GM19240 (cell line): ENCODE measurements around the gene CYP2B6.
"Not testable (repeated sequence)": the region's sequence is repeated elsewhere in the genome, so short reads cannot be mapped to it uniquely, and the experiment has no call there.

Experiments
- DNase-seq: peaks from one replicate; pipeline ENCODE4 v3.0.0; 2011; ENCODE audit warnings: low spot score; ENCODE audit not compliant: insufficient read length

The CYP2B6 gene

GRCh38 chr19:40980743-40981442 is 10.2 kb upstream of the CYP2B6 start:
- DNase-seq, result not testable (repeated sequence)

DNA sequence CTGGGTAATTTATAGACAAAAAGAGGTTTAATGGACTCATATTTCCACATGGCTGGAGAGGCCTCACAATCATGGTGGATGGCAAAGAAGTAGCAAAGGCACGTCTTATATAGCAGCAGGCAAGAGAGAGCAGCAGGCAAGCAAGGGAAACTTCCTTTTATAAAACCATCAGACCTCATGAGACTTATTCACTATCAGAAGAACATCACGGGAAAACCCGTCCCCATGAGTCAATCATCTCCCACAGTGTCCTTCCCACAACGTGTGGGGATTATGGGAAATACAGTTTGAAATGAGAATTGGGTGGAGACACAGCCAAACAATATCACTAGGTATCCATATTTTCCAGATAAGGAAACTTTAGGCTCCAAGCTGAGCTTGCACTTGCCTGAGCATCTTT is 9.5 kb upstream of the CYP2B6 start:
- no peak for DNase-seq

- DNase-seq, result no peak
Measured at GRCh38 chr19:40982594-40983101, 8.4 kb upstream of the CYP2B6 start.

DNA sequence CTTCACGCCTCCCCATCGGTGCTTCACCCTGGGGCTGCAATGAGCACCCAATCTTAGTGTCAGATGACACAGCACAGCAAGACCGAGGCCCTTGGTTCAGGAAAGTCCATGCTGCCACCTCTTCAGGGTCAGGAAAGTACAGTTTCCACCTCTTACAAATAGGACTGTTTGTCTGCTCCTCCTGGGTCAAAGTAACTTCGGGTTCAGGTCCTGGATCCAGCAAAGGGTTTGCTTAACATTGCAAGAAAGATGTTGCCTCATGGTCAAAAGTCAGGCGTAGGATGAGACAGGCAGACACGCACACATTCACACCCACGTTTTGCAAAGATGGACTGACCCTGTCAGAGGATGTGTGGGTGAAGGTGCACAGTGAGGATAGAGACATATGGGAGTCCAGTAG is 1.6 kb upstream of the CYP2B6 start:
- DNase-seq, result no peak

- DNase-seq, result no peak
Measured at GRCh38 chr19:40995355-40995754, 4.3 kb downstream of the CYP2B6 start.

DNA sequence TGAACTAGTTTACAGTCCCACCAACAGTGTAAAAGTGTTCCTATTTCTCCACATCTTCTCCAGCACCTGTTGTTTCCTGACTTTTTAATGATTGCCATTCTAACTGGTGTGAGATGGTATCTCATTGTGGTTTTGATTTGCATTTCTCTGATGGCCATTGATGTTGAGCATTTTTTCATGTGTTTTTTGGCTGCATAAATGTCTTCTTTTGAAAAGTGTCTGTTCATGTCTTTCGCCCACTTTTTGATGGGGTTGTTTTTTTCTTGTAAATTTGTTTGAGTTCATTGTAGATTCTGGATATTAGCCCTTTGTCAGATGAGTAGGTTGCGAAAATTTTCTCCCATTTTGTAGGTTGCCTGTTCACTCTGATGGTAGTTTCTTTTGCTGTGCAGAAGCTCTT is 7.9 kb downstream of the CYP2B6 start:
- not testable (repeated sequence) for DNase-seq

DNA sequence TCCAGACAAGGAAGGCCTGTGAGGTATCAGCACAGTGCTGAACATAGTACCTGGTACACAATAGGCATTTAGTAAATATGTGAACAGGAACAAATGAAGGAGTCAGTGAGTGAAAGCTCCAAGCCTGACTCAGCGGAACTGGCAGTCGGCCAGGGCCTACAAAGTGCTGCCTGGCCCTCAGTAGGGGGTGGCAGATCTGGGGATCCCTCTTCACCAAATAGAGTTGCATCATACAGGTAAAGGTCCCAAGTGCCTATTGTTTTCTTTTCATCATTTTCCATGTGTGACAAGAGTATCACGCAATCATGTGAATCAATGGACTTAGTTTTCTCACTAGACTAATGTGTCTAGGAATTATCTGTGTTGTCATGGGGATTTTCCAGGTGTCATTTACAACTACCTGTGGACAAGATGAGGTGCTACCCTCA is 9.2 kb downstream of the CYP2B6 start:
- no peak for DNase-seq

- DNase-seq, result no peak
Measured at GRCh38 chr19:41001243-41001971, 10.3 kb downstream of the CYP2B6 start.

DNA sequence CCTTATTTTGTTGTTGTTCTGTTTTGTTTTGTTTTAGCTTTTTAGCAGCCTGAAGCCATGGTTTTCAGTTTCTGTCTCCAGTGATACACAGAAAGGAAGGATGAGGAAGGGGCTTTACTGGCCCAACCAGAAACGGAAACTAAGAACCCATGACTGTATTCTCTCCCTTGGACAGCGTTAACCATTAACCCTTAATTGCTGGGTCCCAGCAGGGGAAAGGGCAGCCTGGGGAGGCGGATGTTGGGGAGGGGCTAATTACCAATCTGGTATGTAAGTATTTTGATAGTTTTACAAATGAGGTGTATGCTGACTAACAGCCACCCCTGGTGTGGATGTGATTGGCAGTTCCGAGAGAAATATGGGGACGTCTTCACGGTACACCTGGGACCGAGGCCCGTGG is 12.6 kb downstream of the CYP2B6 start:
- DNase-seq, result not testable (repeated sequence)

- DNase-seq, result no peak
Measured at GRCh38 chr19:41009700-41010235, 18.7 kb downstream of the CYP2B6 start.

- DNase-seq, result no peak
Measured at GRCh38 chr19:41013359-41013758, 22.3 kb downstream of the CYP2B6 start.

- DNase-seq, result no peak
Measured at GRCh38 chr19:41014643-41015042, 23.6 kb downstream of the CYP2B6 start.

DNA sequence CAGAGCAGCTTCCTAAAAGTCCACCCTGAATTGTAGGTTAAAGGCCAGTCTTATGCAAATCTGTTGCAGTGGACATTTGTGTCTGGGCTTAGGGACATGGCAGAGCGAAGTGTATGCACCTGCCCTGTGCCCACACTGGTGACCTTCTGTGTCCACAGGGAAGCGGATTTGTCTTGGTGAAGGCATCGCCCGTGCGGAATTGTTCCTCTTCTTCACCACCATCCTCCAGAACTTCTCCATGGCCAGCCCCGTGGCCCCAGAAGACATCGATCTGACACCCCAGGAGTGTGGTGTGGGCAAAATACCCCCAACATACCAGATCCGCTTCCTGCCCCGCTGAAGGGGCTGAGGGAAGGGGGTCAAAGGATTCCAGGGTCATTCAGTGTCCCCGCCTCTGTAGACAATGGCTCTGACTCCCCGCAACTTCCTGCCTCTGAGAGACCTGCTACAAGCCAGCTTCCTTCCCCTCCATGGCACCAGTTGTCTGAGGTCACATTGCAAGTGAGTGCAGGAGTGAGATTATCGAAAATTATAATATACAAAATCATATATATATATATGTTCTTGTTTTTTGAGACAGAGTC is 25.5 kb downstream of the CYP2B6 start:
- DNase-seq, result no peak

- no peak for DNase-seq
Measured at GRCh38 chr19:41018736-41019290, 27.7 kb downstream of the CYP2B6 start.

- DNase-seq, result no peak
Measured at GRCh38 chr19:41019346-41019745, 28.3 kb downstream of the CYP2B6 start.

GRCh38 chr19:41023193-41023592 is 32.1 kb downstream of the CYP2B6 start:
- DNase-seq, result no peak

GRCh38 chr19:41025411-41025810 is 34.3 kb downstream of the CYP2B6 start:
- no peak for DNase-seq

- no peak for DNase-seq
Measured at GRCh38 chr19:41025871-41026270, 34.8 kb downstream of the CYP2B6 start.

DNA sequence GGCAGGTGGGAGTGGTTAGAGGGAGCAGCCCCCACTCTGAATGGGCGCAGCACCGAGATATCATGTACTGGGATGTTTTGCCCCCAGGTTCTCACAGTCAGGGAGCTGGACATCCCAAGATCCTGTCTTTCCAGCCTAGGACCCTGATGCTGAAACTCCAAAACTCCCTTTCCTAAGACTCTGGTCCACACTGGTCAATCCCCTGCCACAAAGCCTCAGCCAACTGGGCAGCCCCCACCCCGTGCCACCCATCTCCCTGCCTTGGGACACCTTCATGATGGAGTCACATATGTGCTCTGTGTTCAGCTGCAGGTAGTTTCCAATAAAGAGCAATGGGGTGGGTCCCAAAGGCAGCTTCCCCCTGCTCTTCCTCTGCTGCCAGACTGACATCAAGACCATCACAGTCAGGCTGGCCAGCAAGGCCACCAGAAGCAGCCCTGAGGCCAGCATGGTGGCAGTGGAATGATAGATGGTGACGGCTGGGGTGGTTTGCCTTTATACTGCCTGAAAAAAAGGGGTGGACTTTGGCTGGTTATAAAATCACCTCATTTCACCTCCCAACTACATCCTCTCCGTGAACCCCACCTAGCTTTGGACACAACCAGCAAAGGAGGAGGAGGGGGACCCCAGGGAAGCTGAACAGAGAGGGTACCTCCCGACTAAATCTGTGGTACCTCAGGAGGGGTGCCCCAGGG is 36.3 kb downstream of the CYP2B6 start:
- DNase-seq, result no peak

GRCh38 chr19:41029524-41030432 is 38.7 kb downstream of the CYP2B6 start:
- no peak for DNase-seq
